SK-N-SH (cell line): ENCODE measurements around the gene AP4B1.

Source experiments
- SIN3A ChIP-seq: IDR thresholded peaks from 2 replicates; pipeline ENCODE4 v1.6.1; 2012; ENCODE audit warnings: low read depth, mild to moderate bottlenecking, low read length, moderate library complexity, borderline replicate concordance
- TCF12 ChIP-seq: IDR thresholded peaks from 2 replicates; pipeline ENCODE4 v1.4.0; 2012
- TF ChIP-seq, protein P1 (sequence below): fragments of 200-600 bp; sonication (generic); IDR thresholded peaks from 2 replicates; pipeline ENCODE4 v1.6.1; 2017; ENCODE audit warnings: antibody characterized with exemption, mild to moderate bottlenecking, moderate library complexity

DNA sequence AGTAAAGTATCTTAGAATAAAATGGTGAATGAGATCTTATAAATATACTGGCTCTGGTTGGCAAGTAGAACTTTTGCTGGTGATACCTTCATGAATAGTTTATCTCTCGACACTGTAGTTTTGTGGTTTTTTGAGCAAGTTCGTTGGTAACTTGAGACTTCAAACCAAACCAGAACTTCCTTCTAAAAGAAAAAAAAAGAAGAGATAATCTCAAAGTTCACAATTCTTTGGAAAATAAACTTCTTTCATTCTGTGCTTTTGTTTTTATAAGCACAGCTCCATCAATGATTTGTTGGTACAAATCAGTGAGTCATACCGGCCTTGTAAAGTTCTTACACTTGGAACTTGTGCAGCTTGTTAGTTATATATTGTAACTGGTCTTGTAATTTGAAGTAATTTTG, 26.9 kb upstream of the AP4B1 start:
- TF ChIP-seq, protein P1, sequence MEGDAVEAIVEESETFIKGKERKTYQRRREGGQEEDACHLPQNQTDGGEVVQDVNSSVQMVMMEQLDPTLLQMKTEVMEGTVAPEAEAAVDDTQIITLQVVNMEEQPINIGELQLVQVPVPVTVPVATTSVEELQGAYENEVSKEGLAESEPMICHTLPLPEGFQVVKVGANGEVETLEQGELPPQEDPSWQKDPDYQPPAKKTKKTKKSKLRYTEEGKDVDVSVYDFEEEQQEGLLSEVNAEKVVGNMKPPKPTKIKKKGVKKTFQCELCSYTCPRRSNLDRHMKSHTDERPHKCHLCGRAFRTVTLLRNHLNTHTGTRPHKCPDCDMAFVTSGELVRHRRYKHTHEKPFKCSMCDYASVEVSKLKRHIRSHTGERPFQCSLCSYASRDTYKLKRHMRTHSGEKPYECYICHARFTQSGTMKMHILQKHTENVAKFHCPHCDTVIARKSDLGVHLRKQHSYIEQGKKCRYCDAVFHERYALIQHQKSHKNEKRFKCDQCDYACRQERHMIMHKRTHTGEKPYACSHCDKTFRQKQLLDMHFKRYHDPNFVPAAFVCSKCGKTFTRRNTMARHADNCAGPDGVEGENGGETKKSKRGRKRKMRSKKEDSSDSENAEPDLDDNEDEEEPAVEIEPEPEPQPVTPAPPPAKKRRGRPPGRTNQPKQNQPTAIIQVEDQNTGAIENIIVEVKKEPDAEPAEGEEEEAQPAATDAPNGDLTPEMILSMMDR, result no peak
- TF ChIP-seq SIN3A, result no peak
- no peak for TF ChIP-seq TCF12
